ENCODE measurements around the gene GYS1. TPM values are rescaled to one million over a fixed set of nuclear protein-coding genes. Genes with fewer than 3 reads are reported as not detected.

The GYS1 gene
- total and polyA plus RNA-seq, 2 of the 8 experiments (the other 6 are each of a cell fraction or from before 2014, with no cell fraction given): 30.0 to 38.7 TPM

GRCh38 chr19:48970139-48970766 lies 22.9 kb downstream of the GYS1 start:
- H3K23me2 ChIP-seq (ENCODE audit: low read depth, low read length): peaks cover 5% of the 10 kb centered on the region; the same call in 1 of the 2 replicates
- DNase-seq (ENCODE audit: low read depth in 1 of 2, low spot score in 2 of 2) (no peak), FAIRE-seq (no peak)
- H4K5ac ChIP-seq (ENCODE audit: insufficient read length, low read depth, low read length): no peak overlapping the region
- no peak overlapping the region for H3K56ac ChIP-seq (replicated peaks; ENCODE audit: insufficient read length, low read depth, low read length)
- H3K18ac ChIP-seq (ENCODE audit: extremely low read depth, low read length): no peak overlapping the region
- H3K4ac ChIP-seq (replicated peaks; ENCODE audit: insufficient read length, low read depth, low read length): no peak overlapping the region
- no peak overlapping the region for H3K9ac ChIP-seq (replicated peaks in 1 of 4; ENCODE audit: extremely low read depth in 1 of 4, low read depth in 3 of 4, low read length in 3 of 4)
- 95% methylated on average over 22 of the region's 23 CpGs; no CpG with 5 or more reads in 1 of the 2 experiments for WGBS, 2 experiments (ENCODE audit: extremely low coverage in 1 of 2, insufficient coverage in 1 of 2, insufficient read length in 1 of 2, insufficient replicate concordance in 2 of 2, low coverage in 1 of 2, low lambda C conversion rate in 2 of 2, missing lambda C conversion rate in 1 of 2)
- H2AK5ac ChIP-seq (ENCODE audit: low read depth, low read length): no peak overlapping the region
- H3K27me3 ChIP-seq (replicated peaks in 1 of 4; ENCODE audit: control insufficient read depth in 3 of 4, extremely low read depth in 1 of 4, insufficient read depth in 3 of 4, low read length in 3 of 4): no peaks in the 10 kb centered on the region
- no peak overlapping the region for H4K91ac ChIP-seq (replicated peaks; ENCODE audit: insufficient read length, low read length)
- H4K8ac ChIP-seq (ENCODE audit: extremely low read depth, insufficient read depth, low read length): no peak overlapping the region
- TF ChIP-seq TAF7 (optimal IDR thresholded peaks at IDR 0.05; ENCODE audit: borderline replicate concordance, low read depth, low read length): peak; percentile 27
- no peak for TF ChIP-seq TAF1 (IDR thresholded peaks at IDR 0.05; ENCODE audit: low read depth, low read length)
- H3K36me3 ChIP-seq (ENCODE audit: control insufficient read depth in 2 of 4, insufficient read depth in 4 of 4, low read length in 3 of 4): peaks cover 7 to 34% (median 19%) of the 10 kb centered on the region in 4 experiments; a peak in 5 of 8 replicates
- H2BK20ac ChIP-seq (ENCODE audit: low read length): no peak overlapping the region
- peaks cover 3 to 13% of the 10 kb centered on the region in 2 experiments for H4K20me1 ChIP-seq (replicated peaks in 1 of 2; ENCODE audit: control insufficient read depth in 1 of 2, insufficient read depth in 2 of 2, low read length in 2 of 2)
- H3K79me2 ChIP-seq (ENCODE audit: control insufficient read depth in 1 of 2, insufficient read depth in 2 of 2, low read length in 2 of 2): peaks cover 0 to 12% of the 10 kb centered on the region in 2 experiments; a peak in 2 of 4 replicates
- no peak overlapping the region for H3K4me2 ChIP-seq (ENCODE audit: insufficient read depth in 1 of 2, low read depth in 2 of 2, low read length in 2 of 2)
- H3K14ac ChIP-seq (ENCODE audit: insufficient read length): no peak overlapping the region
- peaks cover 0 to 3% (median 1%) of the 10 kb centered on the region in 4 experiments; a peak in 4 of 7 replicates for H3K4me1 ChIP-seq (replicated peaks in 1 of 4; ENCODE audit: control insufficient read depth in 3 of 4, insufficient read depth in 4 of 4, low read length in 3 of 4)
- peaks cover 2% of the 10 kb centered on the region; the same call in 1 of the 2 replicates for H3K79me1 ChIP-seq (ENCODE audit: low read depth, low read length)
- no peak overlapping the region for H3K4me3 ChIP-seq (ENCODE audit: extremely low read depth in 1 of 4, insufficient read depth in 2 of 4, low read depth in 3 of 4, low read length in 4 of 4)
- ChIA-PET POLR2A (ENCODE audit: partially characterized antibody) (interaction anchor here (0.9 to 4.6 kb wide), 15 partner anchors 9 to 144 kb away, joined by 3 to 27 read pairs (median 4); partner anchors contain the start of genes BAX, DHDH, NUCB1 and PPP1R15A), CTCF (ENCODE audit: partially characterized antibody) (interaction anchor here (0.5 to 3.0 kb wide), 49 partner anchors 8 to 218 kb away, joined by 3 to 18 read pairs (median 5); partner anchors contain the start of genes BAX, DHDH, FUT1 and GYS1)
- no peak overlapping the region for H2BK120ac ChIP-seq (replicated peaks; ENCODE audit: low read depth, low read length)
- H2BK5ac ChIP-seq (ENCODE audit: low read depth, low read length): no peak overlapping the region
- no peak overlapping the region for H2BK12ac ChIP-seq (ENCODE audit: low read depth, low read length)
- H3K27ac ChIP-seq (ENCODE audit: low read depth, low read length): no peak overlapping the region
- H2AFZ ChIP-seq (ENCODE audit: low read length): no peak overlapping the region
- no peak overlapping the region for H2BK15ac ChIP-seq (ENCODE audit: low read length)
- no peak overlapping the region for H3K23ac ChIP-seq (ENCODE audit: insufficient read length)
- H3K9me3 ChIP-seq (ENCODE audit: insufficient read depth in 2 of 2, low read depth in 1 of 2, low read length in 1 of 2): no peaks in the 10 kb centered on the region

Data from H1 (cell line).